ENCODE measurements around the gene DISC1. TPM values are rescaled to one million over a fixed set of nuclear protein-coding genes. Genes with fewer than 3 reads are reported as not detected.

Gene DISC1
- total RNA-seq, 1 donor from 2014 or later, result 12.3 TPM

DNA sequence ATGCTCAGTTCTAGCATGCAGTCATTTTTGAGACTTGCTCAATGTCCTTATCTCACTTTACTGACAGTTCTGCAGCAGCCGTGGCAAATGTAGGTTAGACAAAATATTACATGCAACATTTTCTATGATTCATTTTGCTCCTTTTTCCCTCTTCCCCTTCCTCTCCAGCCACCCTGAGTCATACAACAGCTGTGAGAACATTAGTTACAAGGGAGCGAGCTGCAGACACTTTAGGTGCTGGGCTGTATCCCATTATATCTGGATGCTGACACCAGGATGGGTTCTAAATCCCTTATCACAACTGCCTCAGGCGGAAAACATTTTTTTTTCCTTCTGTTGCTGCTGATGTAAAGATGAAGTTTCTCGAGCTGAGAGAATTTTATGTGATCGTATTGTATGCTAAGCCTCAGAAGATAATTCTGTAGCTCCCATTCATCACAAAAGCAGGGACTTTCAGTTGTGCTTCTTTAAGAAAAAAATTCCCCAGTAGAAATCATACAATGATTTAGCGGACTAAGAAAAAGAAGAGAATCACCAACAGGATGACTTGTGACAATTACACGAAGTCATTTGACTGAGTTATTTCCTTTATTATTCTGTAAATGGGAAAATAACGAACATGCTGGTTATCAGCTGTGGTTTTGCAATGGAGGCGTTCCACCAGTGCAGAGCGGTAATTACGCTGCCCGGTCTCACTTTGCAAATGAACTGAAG, 345.0 kb downstream of the DISC1 start:
- H3K4me3 ChIP-seq, result no peak overlapping the region
- H3K4me1 ChIP-seq, result no peaks in the 10 kb centered on the region
- TF ChIP-seq POLR2AphosphoS5 (IDR thresholded peaks at IDR 0.05; ENCODE audit: insufficient read depth in 1 of 2, low read depth in 1 of 2) (no peak), CTCF (IDR thresholded peaks at IDR 0.05) (no peak), POLR2A (IDR thresholded peaks at IDR 0.05) (no peak)
- intact Hi-C loops (cut with DNase I), result no loop called here
- no peak for DNase-seq (ENCODE audit: extremely low spot score in 2 of 2)
- no peaks in the 10 kb centered on the region for H3K9me3 ChIP-seq
- no peak overlapping the region for H3K27ac ChIP-seq
- H3K27me3 ChIP-seq, result no peaks in the 10 kb centered on the region
- no peaks in the 10 kb centered on the region for H3K36me3 ChIP-seq

- DNase-seq (ENCODE audit: extremely low spot score in 2 of 2), result no peak
- H3K9me3 ChIP-seq, result no peaks in the 10 kb centered on the region
These were observed 345.5 kb downstream of the DISC1 start for GRCh38 chr1:231972111-231972445.

GRCh38 chr1:231973830-231974229, 347.2 kb downstream of the DISC1 start:
- no peaks in the 10 kb centered on the region for H3K27me3 ChIP-seq
- intact Hi-C loops (cut with DNase I), result no loop called here
- no peak for TF ChIP-seq CTCF (IDR thresholded peaks at IDR 0.05)
- no peak for TF ChIP-seq POLR2AphosphoS5 (IDR thresholded peaks at IDR 0.05; ENCODE audit: insufficient read depth in 1 of 2, low read depth in 1 of 2)
- TF ChIP-seq POLR2A (IDR thresholded peaks at IDR 0.05), result no peak
- H3K4me3 ChIP-seq, result no peak overlapping the region
- no peaks in the 10 kb centered on the region for H3K36me3 ChIP-seq
- no peak overlapping the region for H3K27ac ChIP-seq
- H3K9me3 ChIP-seq, result no peaks in the 10 kb centered on the region
- no peaks in the 10 kb centered on the region for H3K4me1 ChIP-seq
- no peak for DNase-seq (ENCODE audit: extremely low spot score in 2 of 2)

More at GRCh38 chr1:231972111-231972445, 345.5 kb downstream of the DISC1 start:
- H3K4me1 ChIP-seq, result no peaks in the 10 kb centered on the region
- intact Hi-C loops (cut with DNase I), result no loop called here
- no peak overlapping the region for H3K4me3 ChIP-seq
- no peaks in the 10 kb centered on the region for H3K27me3 ChIP-seq
- TF ChIP-seq CTCF (IDR thresholded peaks at IDR 0.05) (no peak), POLR2AphosphoS5 (IDR thresholded peaks at IDR 0.05; ENCODE audit: insufficient read depth in 1 of 2, low read depth in 1 of 2) (no peak), POLR2A (IDR thresholded peaks at IDR 0.05) (no peak)
- H3K27ac ChIP-seq, result no peak overlapping the region
- H3K36me3 ChIP-seq, result no peaks in the 10 kb centered on the region

DNA sequence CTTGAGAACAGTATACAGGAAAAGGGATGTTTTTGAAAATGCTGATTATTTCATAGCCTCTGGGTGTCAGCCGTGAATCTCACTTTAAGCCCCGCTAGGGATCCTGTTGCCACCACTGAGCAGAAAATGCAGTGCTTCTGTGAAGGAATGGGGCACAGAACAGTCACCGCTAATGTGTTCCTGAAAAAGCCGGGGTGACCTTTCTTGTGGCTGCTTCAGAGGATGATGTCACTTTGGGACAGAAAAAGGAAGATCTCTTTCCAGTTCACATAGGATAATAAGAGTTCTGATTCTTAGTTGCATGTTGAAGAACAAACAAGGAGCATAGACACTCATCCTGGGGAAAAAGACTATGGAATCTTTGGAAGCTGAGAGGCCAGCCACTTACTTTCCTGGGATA, 349.6 kb downstream of the DISC1 start:
- H3K4me1 ChIP-seq, result no peaks in the 10 kb centered on the region
- H3K4me3 ChIP-seq, result no peak overlapping the region
- intact Hi-C loops (cut with DNase I), result no loop called here
- no peaks in the 10 kb centered on the region for H3K36me3 ChIP-seq
- no peak for DNase-seq (ENCODE audit: extremely low spot score in 2 of 2)
- TF ChIP-seq POLR2AphosphoS5 (IDR thresholded peaks at IDR 0.05; ENCODE audit: insufficient read depth in 1 of 2, low read depth in 1 of 2), result no peak
- no peak for TF ChIP-seq CTCF (IDR thresholded peaks at IDR 0.05)
- TF ChIP-seq POLR2A (IDR thresholded peaks at IDR 0.05), result no peak
- H3K27ac ChIP-seq, result no peak overlapping the region
- no peaks in the 10 kb centered on the region for H3K9me3 ChIP-seq
- H3K27me3 ChIP-seq, result no peaks in the 10 kb centered on the region

DNA sequence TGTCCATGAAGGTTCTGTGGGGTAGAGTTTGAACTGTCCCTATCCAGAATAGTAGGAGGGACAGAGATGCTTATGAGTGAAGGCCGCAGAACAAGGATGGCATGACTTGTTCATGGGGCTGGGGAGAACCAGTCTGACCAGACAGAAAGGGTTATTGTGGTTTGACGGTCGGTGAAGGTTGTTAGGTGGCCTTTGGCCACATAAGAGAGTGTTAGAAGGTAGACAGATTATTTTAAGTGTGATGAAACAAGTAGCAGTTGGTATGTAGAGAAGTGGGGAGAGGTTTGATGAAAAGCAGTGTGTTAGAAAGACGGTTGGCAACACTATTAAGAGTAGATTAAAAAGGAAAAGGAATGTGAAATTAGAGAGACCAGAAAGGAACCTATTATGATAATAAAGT, 355.1 kb downstream of the DISC1 start:
- Histone ChIP-seq H3K27me3 (no peaks in the 10 kb centered on the region), H3K4me1 (no peaks in the 10 kb centered on the region), H3K36me3 (no peaks in the 10 kb centered on the region), H3K4me3 (no peak overlapping the region), H3K9me3 (no peaks in the 10 kb centered on the region), H3K27ac (no peak overlapping the region)
- intact Hi-C loops (cut with DNase I), result no loop called here
- no peak for TF ChIP-seq POLR2AphosphoS5 (IDR thresholded peaks at IDR 0.05; ENCODE audit: insufficient read depth in 1 of 2, low read depth in 1 of 2)
- TF ChIP-seq CTCF (IDR thresholded peaks at IDR 0.05), result no peak
- TF ChIP-seq POLR2A (IDR thresholded peaks at IDR 0.05), result no peak
- no peak for DNase-seq (ENCODE audit: extremely low spot score in 2 of 2)

Measured in vagina (tissue), 2 donors.